B cell (primary cell): ENCODE measurements around the gene KLHL35. TPM values are rescaled to one million over a fixed set of nuclear protein-coding genes. Genes with fewer than 3 reads are reported as not detected.

Experiments used
- ATAC-seq: fragments of 200-7000 bp; cut with Tn5 transposase; one replicate; pipeline ENCODE4 v1.10.0; 2021; ENCODE audit warnings: low read depth, mild to moderate bottlenecking, moderate number of reproducible peaks, moderate library complexity
- CTCF ChIA-PET: fragments of 350-600 bp; sonication (Branson Sonifier 250); formaldehyde crosslinking; loops from one replicate; lab custom pipeline; 2021; ENCODE audit warnings: antibody characterized with exemption, inconsistent platforms; lab: Charles Lee
- POLR2A ChIA-PET: fragments of 350-600 bp; sonication (Branson Sonifier 250); formaldehyde crosslinking; loops from one replicate; lab custom pipeline; 2021; ENCODE audit warnings: antibody characterized with exemption; lab: Charles Lee
- DNase-seq: peaks from one replicate; pipeline ENCODE4 v3.0.0; 2013
- H2AFZ ChIP-seq: 2 replicates; pipeline ENCODE4 v1.6.1; 2012; ENCODE audit warnings: mild to moderate bottlenecking, low read depth, low read length; ENCODE audit not compliant: insufficient read depth, poor library complexity, severe bottlenecking
- H3K27ac ChIP-seq, 2 donors: 1 replicate in 1 of 2; 2 replicates in 1 of 2; pipeline ENCODE4 v1.5.1; 2012 to 2013; ENCODE audit warnings: low read length in 2 of 2, mild to moderate bottlenecking in 2 of 2, moderate library complexity in 1 of 2
- H3K27me3 ChIP-seq, 4 experiments: fragments of 200-600 bp in 1 of 4; sonication (generic) in 1 of 4; replicated peaks in 1 of 4; 1 replicate in 2 of 4; 2 replicates in 2 of 4; pipeline versions ENCODE4 v1.6.1 to v1.7.0; 2013 to 2016; ENCODE audit warnings: low read length in 3 of 4, mild to moderate bottlenecking in 2 of 4, mixed read lengths in 1 of 4, moderate library complexity in 1 of 4; ENCODE audit not compliant: insufficient read depth in 4 of 4, control insufficient read depth in 3 of 4; ENCODE audit errors: control extremely low read depth in 1 of 4
- H3K36me3 ChIP-seq, 2 experiments: replicated peaks in 1 of 2; 1 replicate in 1 of 2; 2 replicates in 1 of 2; pipeline versions ENCODE4 v1.6.1 to v1.7.1; 2013; ENCODE audit warnings: low read length in 1 of 2; ENCODE audit not compliant: insufficient read depth in 2 of 2, control insufficient read depth in 1 of 2; ENCODE audit errors: control extremely low read depth in 1 of 2, extremely low read depth in 1 of 2
- H3K4me1 ChIP-seq, 2 donors: fragments of 200-600 bp in 1 of 2; sonication (generic) in 1 of 2; 1 replicate in 1 of 2; 2 replicates in 1 of 2; pipeline versions ENCODE4 v1.5.1 to v1.6.1; 2013 to 2017; ENCODE audit warnings: low read length in 2 of 2; ENCODE audit not compliant: control insufficient read depth in 2 of 2, insufficient read depth in 2 of 2
- H3K4me2 ChIP-seq: replicated peaks from 2 replicates; pipeline ENCODE3; 2012; ENCODE audit warnings: mild to moderate bottlenecking, low read depth, low read length; ENCODE audit not compliant: poor library complexity, severe bottlenecking
- H3K4me3 ChIP-seq, 5 experiments: fragments of 200-600 bp in 1 of 5; sonication (generic) in 1 of 5; 1 replicate in 3 of 5; 2 replicates in 2 of 5; pipeline versions ENCODE4 v1.5.1 to v1.7.0; 2011 to 2016; ENCODE audit warnings: low read length in 4 of 5, mild to moderate bottlenecking in 4 of 5, low read depth in 2 of 5, control low read depth in 1 of 5, moderate library complexity in 1 of 5; ENCODE audit not compliant: insufficient read depth in 1 of 5; ENCODE audit errors: control extremely low read depth in 1 of 5, extremely low read depth in 1 of 5
- H3K79me2 ChIP-seq: fragments of 200-600 bp; sonication (generic); one replicate; pipeline ENCODE4 v1.6.0; 2016; ENCODE audit warnings: low read length; ENCODE audit not compliant: control insufficient read depth, insufficient read depth
- H3K9ac ChIP-seq: fragments of 200-600 bp; sonication (generic); 2 replicates; pipeline ENCODE4 v1.6.1; 2017; ENCODE audit warnings: mild to moderate bottlenecking, low read length, moderate library complexity
- H3K9me3 ChIP-seq, 3 donors: one replicate each; pipeline versions ENCODE4 v1.6.1 to v1.7.1; 2013; ENCODE audit warnings: low read length in 2 of 3; ENCODE audit not compliant: control insufficient read depth in 2 of 3, insufficient read depth in 1 of 3; ENCODE audit errors: control extremely low read depth in 1 of 3
- H4K20me1 ChIP-seq: 2 replicates; pipeline ENCODE4 v1.6.0; 2012; ENCODE audit warnings: mild to moderate bottlenecking, low read length; ENCODE audit not compliant: insufficient read depth, control insufficient read depth, poor library complexity, severe bottlenecking
- H3K27ac Mint-ChIP-seq: one replicate; pipeline ENCODE4 v1.8.0; 2021; ENCODE audit warnings: mixed read lengths
- H3K27me3 Mint-ChIP-seq: one replicate; pipeline ENCODE4 v1.8.0; 2021; ENCODE audit warnings: mixed read lengths
- H3K4me1 Mint-ChIP-seq: one replicate; pipeline ENCODE4 v1.8.0; 2021; ENCODE audit warnings: mixed read lengths
- H3K4me3 Mint-ChIP-seq: one replicate; pipeline ENCODE4 v1.8.0; 2021; ENCODE audit warnings: mixed read lengths
- H3K9me3 Mint-ChIP-seq: one replicate; pipeline ENCODE4 v1.8.0; 2022; ENCODE audit warnings: mixed read lengths; ENCODE audit not compliant: insufficient read depth
- CTCF ChIP-seq: fragments of 200-600 bp; IDR thresholded peaks from one replicate; pipeline ENCODE4 v1.8.0; 2022; ENCODE audit warnings: antibody characterized with exemption, mild to moderate bottlenecking
- EZH2 ChIP-seq: IDR thresholded peaks from 2 replicates; pipeline ENCODE4 v1.6.1; 2012; ENCODE audit warnings: borderline replicate concordance, low read depth, mild to moderate bottlenecking, moderate library complexity, low read length; ENCODE audit not compliant: insufficient read depth, poor library complexity, severe bottlenecking
- WGBS: methylation state at CpG from one replicate; pipeline ENCODE4 v1.1.5; 2013; ENCODE audit warnings: missing lambda C conversion rate; ENCODE audit not compliant: insufficient coverage; 5-methylcytosine and 5-hydroxymethylcytosine counted together
- intact Hi-C: fragments of 100-400 bp; cut with micrococcal nuclease; formaldehyde crosslinking; loops from one replicate; pipeline ENCODE4 v1.10.0; 2022
- polyA plus RNA-seq: library from polyadenylated mRNA; depleted of rRNA; stranded (reverse); fragments of >200 nt; gene quantifications from 2 replicates; pipeline ENCODE4 v1.2.3, GENCODE V29; 2012
- total RNA-seq, 2 donors: library from RNA; stranded (reverse); fragments of 120-200 nt in 1 of 2; gene quantifications; 1 replicate in 1 of 2; 2 replicates in 1 of 2; pipeline versions ENCODE4 v1.2.3 to v1.2.4, GENCODE V29; 2013 to 2022

The KLHL35 gene
- total and polyA plus RNA-seq, 2 donors (not counting 1 experiment from before 2014, with no cell fraction given): 0.55 to 0.59 TPM

GRCh38 chr11:75447415-75447814 lies 14.4 kb upstream of the KLHL35 start:
- ChIA-PET POLR2A (no interaction called here), CTCF (interaction anchor here (7.7 kb wide), 1 partner anchor 84 kb away, joined by 284 read pairs; no protein-coding TSS in a partner anchor)
- no peaks in the 10 kb centered on the region for H3K79me2 ChIP-seq
- WGBS: 38% methylated on average over 1 of the region's 5 CpGs
- Mint-ChIP-seq H3K27me3 (peaks cover 3% of the 10 kb centered on the region), H3K27ac (no peak overlapping the region), H3K9me3 (no peaks in the 10 kb centered on the region), H3K4me1 (no peaks in the 10 kb centered on the region), H3K4me3 (no peak overlapping the region)
- intact Hi-C loops: no loop called here
- H3K4me3 ChIP-seq: no peak overlapping the region
- TF ChIP-seq CTCF (no peak), EZH2 (no peak)
- no peak overlapping the region for H3K4me2 ChIP-seq
- no peaks in the 10 kb centered on the region for H3K36me3 ChIP-seq
- H3K9me3 ChIP-seq: peaks cover 0 to 9% (median 0%) of the 10 kb centered on the region in 3 donors
- H3K9ac ChIP-seq: no peak overlapping the region
- H3K27ac ChIP-seq: no peak overlapping the region
- H2AFZ ChIP-seq: no peak overlapping the region
- DNase-seq: no peak
- H4K20me1 ChIP-seq: no peaks in the 10 kb centered on the region
- H3K4me1 ChIP-seq: no peaks in the 10 kb centered on the region
- H3K27me3 ChIP-seq: peaks cover 0 to 3% (median 1%) of the 10 kb centered on the region in 4 experiments
- no peak for ATAC-seq

GRCh38 chr11:75445315-75445953 lies 12.4 kb upstream of the KLHL35 start:
- Histone ChIP-seq H3K4me3 (no peak overlapping the region), H2AFZ (no peak overlapping the region), H3K27me3 (peaks cover 0 to 3% (median 0%) of the 10 kb centered on the region in 4 experiments), H4K20me1 (no peaks in the 10 kb centered on the region), H3K9ac (no peak overlapping the region), H3K4me1 (no peaks in the 10 kb centered on the region), H3K9me3 (no peaks in the 10 kb centered on the region), H3K79me2 (no peaks in the 10 kb centered on the region), H3K4me2 (no peak overlapping the region), H3K36me3 (peaks cover 0 to 2% of the 10 kb centered on the region in 2 experiments), H3K27ac (no peak overlapping the region)
- ChIA-PET CTCF (interaction anchor here (0.6 to 7.7 kb wide), 31 partner anchors 9 to 1093 kb away, joined by 3 to 284 read pairs (median 4); partner anchors contain the start of genes GDPD5 and KLHL35), POLR2A (interaction anchor here (0.6 kb wide), 1 partner anchor 49 kb away, joined by 4 read pairs; no protein-coding TSS in a partner anchor)
- H3K4me3 Mint-ChIP-seq: no peak overlapping the region
- H3K4me1 Mint-ChIP-seq: no peaks in the 10 kb centered on the region
- peak; percentile 77 for DNase-seq
- no peaks in the 10 kb centered on the region for H3K9me3 Mint-ChIP-seq
- no peak overlapping the region for H3K27ac Mint-ChIP-seq
- 0% methylated on average over 1 of the region's 6 CpGs for WGBS
- TF ChIP-seq EZH2: no peak
- peak; percentile 99 for TF ChIP-seq CTCF
- ATAC-seq: peak; percentile 88
- intact Hi-C loops: loop anchor here (1.0 kb wide), 1 partner anchor 57 kb away; no protein-coding TSS in a partner anchor
- peaks cover 3% of the 10 kb centered on the region for H3K27me3 Mint-ChIP-seq
